Iris pigment epithelial cell (primary cell): ENCODE measurements around the gene SLC4A1.

ENCODE experiments used
- DNase-seq: peaks from one replicate; pipeline ENCODE4 v3.0.0-alpha.2; 2011; ENCODE audit warnings: low read depth

SLC4A1 gene

GRCh38 chr17:44283344-44284023, 15.5 kb upstream of the SLC4A1 start:
- no peak for DNase-seq

- DNase-seq: no peak
Measured at GRCh38 chr17:44282264-44282663, 14.3 kb upstream of the SLC4A1 start.

DNA sequence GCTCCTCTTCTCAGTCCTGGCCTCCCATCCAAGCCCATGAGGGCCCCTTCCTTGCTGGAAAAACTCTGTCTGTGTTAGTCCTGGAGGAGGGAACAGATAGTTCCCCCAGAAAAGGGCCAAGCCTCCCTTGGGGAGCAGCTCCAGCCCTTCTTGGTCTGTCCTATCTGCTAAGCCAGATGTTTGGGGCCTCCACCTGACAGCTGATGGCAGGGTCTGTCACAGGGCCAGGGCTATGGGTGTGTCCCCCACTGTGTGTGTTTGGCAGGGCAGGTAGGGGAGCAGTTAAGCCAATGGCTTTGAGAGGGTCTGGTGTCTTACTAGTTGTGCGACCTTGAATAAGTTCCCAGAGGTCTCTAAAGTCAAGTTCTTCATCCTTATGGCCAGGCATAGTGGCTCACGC, 13.6 kb upstream of the SLC4A1 start:
- DNase-seq: no peak

GRCh38 chr17:44280392-44280937, 12.5 kb upstream of the SLC4A1 start:
- DNase-seq: no peak

GRCh38 chr17:44279666-44280391, 11.9 kb upstream of the SLC4A1 start:
- DNase-seq: peak; percentile 93

- DNase-seq: no peak
Measured at GRCh38 chr17:44279346-44279665, 11.4 kb upstream of the SLC4A1 start.

DNA sequence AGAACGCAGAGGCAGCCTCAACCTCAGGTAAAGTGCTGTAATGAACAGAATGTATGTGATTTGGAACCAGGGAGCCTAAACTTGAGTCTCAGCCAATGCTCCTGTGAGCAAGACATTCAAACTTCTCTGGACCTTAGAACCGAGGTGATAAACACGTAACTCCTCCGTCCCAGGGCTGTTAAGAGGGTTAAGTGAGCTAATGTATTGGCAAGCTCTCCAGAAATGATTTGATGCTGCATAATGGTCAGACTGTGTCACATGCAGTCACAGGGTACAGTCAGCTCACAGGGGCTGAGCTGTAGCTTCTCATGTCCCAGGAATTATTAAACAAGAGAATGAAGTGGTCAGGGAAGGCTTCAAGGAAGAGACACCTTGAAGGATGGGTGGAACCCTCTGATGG, 10.0 kb upstream of the SLC4A1 start:
- DNase-seq: peak; percentile 33

DNA sequence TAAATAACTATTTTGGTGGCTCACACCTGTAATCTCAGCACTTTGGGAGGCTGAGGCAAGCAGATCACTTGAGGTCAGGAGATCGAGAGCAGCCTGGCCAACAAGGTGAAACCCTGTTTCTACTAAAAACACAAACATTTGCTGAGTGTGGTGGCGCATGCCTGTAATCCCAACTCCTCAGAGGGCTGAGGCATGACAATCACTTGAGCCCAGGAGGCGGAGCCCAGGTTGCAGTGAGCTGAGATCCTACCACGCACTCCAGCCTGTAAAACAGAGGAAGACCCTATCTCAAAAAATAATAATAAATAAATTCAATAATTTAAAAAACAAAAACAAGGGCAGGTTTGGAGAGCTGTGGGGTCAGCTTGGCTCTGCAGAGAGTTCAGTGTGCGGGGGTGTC, 5.7 kb upstream of the SLC4A1 start:
- DNase-seq: no peak

- DNase-seq: no peak
Measured at GRCh38 chr17:44272954-44273353, 5.0 kb upstream of the SLC4A1 start.

DNA sequence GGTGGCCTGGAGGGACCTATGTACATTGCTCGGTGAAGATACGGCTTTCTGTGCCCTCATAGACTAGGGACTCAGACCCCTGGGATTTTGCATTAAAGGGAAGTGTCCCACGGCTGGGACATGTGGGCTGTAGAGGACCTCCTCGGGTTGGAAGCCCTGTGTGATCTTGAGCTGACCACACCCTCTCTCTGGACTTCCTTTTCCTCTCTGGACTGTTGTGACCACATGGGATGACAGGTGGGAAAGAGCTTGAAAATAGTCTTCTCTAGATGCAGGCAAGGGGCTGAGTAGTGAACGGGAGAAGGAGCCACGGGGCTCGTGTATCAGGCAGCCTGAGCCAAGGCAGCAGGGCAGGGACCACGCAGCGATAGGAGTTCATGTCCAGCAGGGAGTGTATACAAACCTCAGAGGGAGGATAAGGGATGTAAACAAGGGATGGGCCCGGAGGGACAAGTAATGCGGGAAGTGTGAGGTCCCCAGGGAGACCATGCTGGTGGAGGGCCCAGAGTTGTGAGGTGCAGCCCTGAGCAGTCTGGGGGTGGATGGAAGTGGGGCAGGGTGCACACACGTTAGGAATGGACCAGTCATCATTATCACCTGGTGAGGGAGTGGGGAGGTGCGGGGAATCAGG, 4.5 kb upstream of the SLC4A1 start:
- DNase-seq: no peak

GRCh38 chr17:44269535-44270240, 1.8 kb upstream of the SLC4A1 start:
- no peak for DNase-seq

DNA sequence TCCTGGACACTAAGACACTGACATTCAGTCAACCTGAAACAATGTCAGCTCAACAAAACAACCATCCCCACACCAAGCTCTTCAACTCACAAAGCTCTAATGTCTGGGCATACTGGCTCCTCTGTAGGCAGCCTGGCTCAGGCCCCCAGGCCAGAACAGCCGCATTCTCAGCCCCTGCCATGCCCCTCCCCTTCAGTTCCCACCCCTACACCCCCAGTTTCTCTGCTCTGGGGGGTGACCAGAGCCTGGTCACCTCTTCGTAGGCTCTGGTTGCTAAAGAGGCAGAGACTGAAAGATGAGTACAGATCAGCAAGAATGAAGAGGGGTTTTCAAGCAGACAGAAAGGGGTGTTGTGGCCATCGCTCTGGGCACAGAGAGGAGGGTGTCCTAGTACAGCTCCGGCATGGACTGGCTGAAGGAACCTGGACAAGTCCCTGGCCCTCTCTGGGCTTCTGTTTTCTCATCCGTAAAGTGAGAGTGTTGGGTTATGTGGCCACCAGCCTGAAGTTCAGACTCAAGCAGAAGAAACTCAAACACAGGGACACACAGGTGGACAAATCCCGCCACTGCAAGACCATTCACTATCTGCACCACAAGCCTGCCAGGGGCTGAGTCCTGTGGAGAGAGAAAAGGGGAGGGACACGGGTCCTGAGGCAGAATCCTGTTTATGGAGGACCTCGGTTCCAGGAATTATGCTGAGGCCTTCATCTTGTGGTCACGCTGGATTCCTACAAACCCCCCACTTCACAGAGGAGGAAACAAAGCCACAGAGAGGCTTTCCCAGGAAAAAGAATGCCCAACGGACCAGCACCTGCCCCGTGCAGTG, 987 bp upstream of the SLC4A1 start:
- DNase-seq: no peak

- no peak for DNase-seq
Measured at GRCh38 chr17:44267165-44267455, 825 bp downstream of the SLC4A1 start.

DNA sequence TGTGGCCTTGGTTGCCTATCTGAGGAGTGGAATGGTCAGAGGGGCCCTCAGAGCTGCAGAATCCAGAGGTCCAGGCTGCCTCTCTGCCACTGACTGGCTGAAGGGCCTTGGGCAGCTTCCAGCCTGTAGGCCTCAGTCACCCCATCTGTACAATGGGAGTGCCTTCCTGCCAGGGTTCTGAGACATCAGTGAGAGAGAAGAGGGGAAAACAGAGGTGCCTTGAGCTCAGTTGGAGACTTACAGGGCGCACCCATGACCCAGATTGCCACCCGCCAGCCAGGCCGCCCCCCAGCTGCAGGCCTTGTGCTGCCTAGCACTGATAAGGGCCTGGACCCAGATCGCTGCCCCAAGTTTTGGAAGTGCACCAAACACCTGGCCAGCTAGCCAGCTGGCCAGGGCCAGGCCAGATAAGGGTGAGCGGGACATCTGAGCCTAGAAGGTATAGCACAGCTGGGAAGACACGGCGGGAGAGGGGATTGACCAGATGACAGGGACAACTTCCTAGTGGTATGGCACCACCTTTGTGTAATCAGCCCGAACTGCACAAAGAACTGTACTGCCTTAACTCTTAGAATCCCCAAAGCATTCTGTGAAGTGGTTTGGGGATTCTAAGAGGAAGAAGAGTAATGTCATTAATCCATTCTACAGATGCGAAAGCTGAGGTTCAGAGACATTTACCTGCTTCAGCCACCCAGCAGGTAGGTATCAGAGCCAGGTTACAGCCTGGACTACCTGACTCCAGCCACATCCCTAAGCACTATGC, 1.4 kb downstream of the SLC4A1 start:
- DNase-seq: no peak

- no peak for DNase-seq
Measured at GRCh38 chr17:44263345-44263902, 4.5 kb downstream of the SLC4A1 start.

DNA sequence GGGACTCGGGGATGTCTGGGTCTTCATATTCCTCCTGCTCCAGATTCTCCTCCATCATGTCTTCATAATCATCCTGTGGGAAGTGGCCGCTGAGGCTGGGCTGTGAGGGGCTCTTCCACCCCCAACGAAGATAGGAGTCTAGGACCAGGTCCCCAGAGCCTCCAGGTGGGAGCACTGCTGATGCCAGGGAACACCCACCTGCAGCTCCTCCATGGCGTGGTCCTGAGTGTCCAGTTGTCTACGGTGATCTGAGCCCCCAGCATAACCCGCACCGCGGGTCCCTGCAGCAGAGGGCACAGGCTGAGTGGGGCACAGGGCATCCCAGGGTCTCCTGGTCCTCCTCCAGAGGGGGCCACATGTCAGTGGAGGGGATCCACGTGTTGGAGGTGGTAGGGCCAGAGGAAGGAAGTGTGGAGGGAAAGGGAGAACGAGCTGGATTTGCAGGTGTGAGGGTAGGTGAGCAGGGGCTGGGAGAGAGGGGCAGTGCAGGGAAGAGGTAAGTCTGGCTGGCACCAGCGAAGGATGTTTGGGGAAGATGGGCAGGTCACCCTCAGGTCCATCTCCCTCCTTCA, 5.2 kb downstream of the SLC4A1 start:
- DNase-seq: no peak

GRCh38 chr17:44260296-44260695, 7.6 kb downstream of the SLC4A1 start:
- no peak for DNase-seq

GRCh38 chr17:44258811-44259351, 9.1 kb downstream of the SLC4A1 start:
- no peak for DNase-seq

- no peak for DNase-seq
Measured at GRCh38 chr17:44257815-44258760, 9.8 kb downstream of the SLC4A1 start.
